H9 (cell line): ENCODE measurements around the gene RERE. TPM values are rescaled to one million over a fixed set of nuclear protein-coding genes. Genes with fewer than 3 reads are reported as not detected.

Experiments
- DNase-seq: peaks from one replicate; pipeline ENCODE4 v3.0.0-alpha.2; 2017
- H2AFZ ChIP-seq: one replicate; pipeline ENCODE4 v1.6.1; 2013; ENCODE audit warnings: mild to moderate bottlenecking, low read length, control low read depth, moderate library complexity
- H2AK5ac ChIP-seq: 2 replicates; pipeline ENCODE4 v1.6.1; 2013; ENCODE audit warnings: low read length, control low read depth, mixed read lengths; ENCODE audit not compliant: insufficient read length
- H2BK120ac ChIP-seq: one replicate; pipeline ENCODE4 v1.6.1; 2013; ENCODE audit warnings: low read depth, mild to moderate bottlenecking, low read length, control low read depth, inconsistent platforms; ENCODE audit not compliant: poor library complexity, severe bottlenecking
- H2BK12ac ChIP-seq: 2 replicates; pipeline ENCODE4 v1.6.1; 2013; ENCODE audit warnings: low read length, control low read depth, mixed read lengths, low read depth; ENCODE audit not compliant: insufficient read length
- H2BK15ac ChIP-seq: 2 replicates; pipeline ENCODE4 v1.6.1; 2013; ENCODE audit warnings: low read depth, low read length, control low read depth
- H2BK20ac ChIP-seq: one replicate; pipeline ENCODE4 v1.6.1; 2013; ENCODE audit warnings: low read depth, mild to moderate bottlenecking, low read length, control low read depth, inconsistent platforms; ENCODE audit not compliant: poor library complexity, severe bottlenecking
- H2BK5ac ChIP-seq: 2 replicates; pipeline ENCODE4 v1.6.1; 2013; ENCODE audit warnings: low read length, control low read depth, mixed read lengths; ENCODE audit not compliant: insufficient read length
- H3K14ac ChIP-seq: 2 replicates; pipeline ENCODE4 v1.6.1; 2013; ENCODE audit warnings: low read length, control low read depth; ENCODE audit not compliant: insufficient read depth
- H3K18ac ChIP-seq: 2 replicates; pipeline ENCODE4 v1.6.1; 2013; ENCODE audit warnings: low read depth, mild to moderate bottlenecking, mixed read lengths, low read length, control low read depth; ENCODE audit not compliant: insufficient read length
- H3K23ac ChIP-seq: 2 replicates; pipeline ENCODE4 v1.6.1; 2013; ENCODE audit warnings: low read length, control low read depth, mixed read lengths, low read depth; ENCODE audit not compliant: insufficient read length
- H3K23me2 ChIP-seq: 2 replicates; pipeline ENCODE4 v1.6.1; 2013; ENCODE audit warnings: low read depth, mild to moderate bottlenecking, mixed read lengths, low read length, control low read depth; ENCODE audit not compliant: insufficient read length, poor library complexity, severe bottlenecking
- H3K27ac ChIP-seq: 2 replicates; pipeline ENCODE4 v1.5.1; 2013; ENCODE audit warnings: low read length, control low read depth, mixed read lengths, low read depth; ENCODE audit not compliant: insufficient read length
- H3K27me3 ChIP-seq: 2 replicates; pipeline ENCODE4 v1.6.1; 2013; ENCODE audit warnings: low read length, control low read depth, inconsistent platforms; ENCODE audit not compliant: insufficient read depth
- H3K4ac ChIP-seq: 2 replicates; pipeline ENCODE4 v1.6.1; 2013; ENCODE audit warnings: low read depth, mild to moderate bottlenecking, control low read depth, inconsistent platforms, low read length, moderate library complexity
- H3K4me1 ChIP-seq: 2 replicates; pipeline ENCODE4 v1.6.1; 2013; ENCODE audit warnings: low read length, control low read depth, inconsistent platforms; ENCODE audit not compliant: insufficient read depth
- H3K4me2 ChIP-seq: 2 replicates; pipeline ENCODE4 v1.6.1; 2013; ENCODE audit warnings: low read length, control low read depth, mixed read lengths; ENCODE audit not compliant: insufficient read length, insufficient read depth
- H3K56ac ChIP-seq: 2 replicates; pipeline ENCODE4 v1.6.1; 2013; ENCODE audit warnings: low read depth, mild to moderate bottlenecking, mixed read lengths, low read length, control low read depth; ENCODE audit not compliant: insufficient read length
- H3K79me1 ChIP-seq: 2 replicates; pipeline ENCODE4 v1.6.1; 2013; ENCODE audit warnings: low read depth, mild to moderate bottlenecking, moderate library complexity, low read length, control low read depth, inconsistent platforms; ENCODE audit not compliant: insufficient read depth, poor library complexity, severe bottlenecking
- H3K79me2 ChIP-seq: 2 replicates; pipeline ENCODE4 v1.6.1; 2013; ENCODE audit warnings: low read length, control low read depth, inconsistent platforms; ENCODE audit not compliant: insufficient read depth
- H3K9ac ChIP-seq: 2 replicates; pipeline ENCODE4 v1.6.1; 2013; ENCODE audit warnings: low read length, control low read depth, mixed read lengths; ENCODE audit not compliant: insufficient read length; ENCODE audit errors: extremely low read depth
- H3K9me3 ChIP-seq: one replicate; pipeline ENCODE4 v1.6.1; 2013; ENCODE audit warnings: low read depth, low read length, inconsistent platforms; ENCODE audit not compliant: control insufficient read depth
- H3T11ph ChIP-seq: one replicate; pipeline ENCODE4 v1.6.1; 2013; ENCODE audit warnings: mild to moderate bottlenecking, low read length, control low read depth, inconsistent platforms
- H4K20me1 ChIP-seq: one replicate; pipeline ENCODE4 v1.6.1; 2013; ENCODE audit not compliant: control insufficient read depth, insufficient read length, insufficient read depth
- H4K5ac ChIP-seq: 2 replicates; pipeline ENCODE4 v1.6.1; 2013; ENCODE audit warnings: low read depth, mild to moderate bottlenecking, mixed read lengths, low read length, control low read depth; ENCODE audit not compliant: insufficient read length
- H4K8ac ChIP-seq: replicated peaks from 2 replicates; pipeline ENCODE4 v1.6.1; 2013; ENCODE audit warnings: low read length, control low read depth, mixed read lengths, low read depth; ENCODE audit not compliant: insufficient read length
- H4K91ac ChIP-seq: 2 replicates; pipeline ENCODE4 v1.6.1; 2013; ENCODE audit warnings: low read depth, mild to moderate bottlenecking, moderate library complexity, mixed read lengths, low read length, control low read depth; ENCODE audit not compliant: insufficient read length
- H3K27ac Mint-ChIP-seq, 3 experiments: 2 replicates in 2 of 3; 3 replicates in 1 of 3; pipeline ENCODE4 v1.8.0; 2020 to 2021; ENCODE audit warnings: mixed read lengths in 3 of 3, mild to moderate bottlenecking in 1 of 3, moderate library complexity in 1 of 3
- H3K27me3 Mint-ChIP-seq: 2 replicates; pipeline ENCODE4 v1.8.0; 2021; ENCODE audit warnings: low read depth, mild to moderate bottlenecking, moderate library complexity, mixed read lengths
- H3K36me3 Mint-ChIP-seq, 3 experiments: 2 replicates in 2 of 3; 3 replicates in 1 of 3; pipeline ENCODE4 v1.8.0; 2020 to 2021; ENCODE audit warnings: low read depth in 3 of 3, mixed read lengths in 3 of 3; ENCODE audit not compliant: insufficient read depth in 1 of 3
- H3K4me1 Mint-ChIP-seq, 2 experiments: 2 replicates each; pipeline ENCODE4 v1.8.0; 2020; ENCODE audit warnings: mixed read lengths in 2 of 2
- H3K4me3 Mint-ChIP-seq, 2 experiments: 2 replicates in 1 of 2; 3 replicates in 1 of 2; pipeline ENCODE4 v1.8.0; 2020 to 2021; ENCODE audit warnings: mild to moderate bottlenecking in 2 of 2, mixed read lengths in 2 of 2, moderate library complexity in 1 of 2
- H3K9me3 Mint-ChIP-seq, 2 experiments: 2 replicates in 1 of 2; 3 replicates in 1 of 2; pipeline ENCODE4 v1.8.0; 2020; ENCODE audit warnings: mild to moderate bottlenecking in 2 of 2, mixed read lengths in 2 of 2, moderate library complexity in 1 of 2
- CTCF ChIP-seq: fragments of 200-600 bp; sonication (generic); conservative IDR thresholded peaks from 3 replicates; pipeline ENCODE4 v1.8.0; 2021; ENCODE audit warnings: antibody characterized with exemption, mild to moderate bottlenecking
- WGBS: extraction: QIAGEN DNeasy Blood & Tissue Kit; methylation state at CpG from one replicate; pipeline ENCODE4 v1.1.7; 2013; ENCODE audit warnings: missing lambda C conversion rate, low lambda C conversion rate, mixed read lengths; ENCODE audit not compliant: insufficient read length; ENCODE audit errors: extremely low coverage; 5-methylcytosine and 5-hydroxymethylcytosine counted together
- total RNA-seq: library from RNA; stranded (reverse); gene quantifications from 2 replicates; pipeline ENCODE4 v1.2.1, GENCODE V29; 2021

RERE gene
- total RNA-seq, 1 experiment from 2014 or later: 103 TPM

GRCh38 chr1:8856689-8857412 is 39.4 kb upstream of the RERE start:
- H3K23me2 ChIP-seq: no peaks in the 10 kb centered on the region
- Mint-ChIP-seq H3K9me3 (no peaks in the 10 kb centered on the region), H3K27me3 (no peaks in the 10 kb centered on the region; the same call in 1 of the 2 replicates), H3K27ac (peak overlapping the region in 2 of 3 experiments; percentile 59 to 75; a peak in 3 of 7 replicates), H3K4me1 (peaks cover 14 to 25% of the 10 kb centered on the region in 2 experiments), H3K36me3 (peaks cover 28 to 51% (median 42%) of the 10 kb centered on the region in 3 experiments), H3K4me3 (no peak overlapping the region)
- no peak overlapping the region for H3K56ac ChIP-seq
- no peak overlapping the region for H2AFZ ChIP-seq
- no peaks in the 10 kb centered on the region for H4K20me1 ChIP-seq
- no peaks in the 10 kb centered on the region for H3K27me3 ChIP-seq
- no peaks in the 10 kb centered on the region for H3K9me3 ChIP-seq
- H3K27ac ChIP-seq: no peak overlapping the region
- H3K4me1 ChIP-seq: no peaks in the 10 kb centered on the region; the same call in 1 of the 2 replicates
- H3K4ac ChIP-seq: no peak overlapping the region
- H2BK12ac ChIP-seq: no peak overlapping the region
- no peak overlapping the region for H3K4me2 ChIP-seq
- no peak overlapping the region for H3K9ac ChIP-seq
- no peak overlapping the region for H3K18ac ChIP-seq
- no peak overlapping the region for H2BK120ac ChIP-seq
- no peak overlapping the region for H4K91ac ChIP-seq
- H3T11ph ChIP-seq: no peak overlapping the region
- H2BK15ac ChIP-seq: no peak overlapping the region
- no peak overlapping the region for H2BK20ac ChIP-seq
- H3K14ac ChIP-seq: no peak overlapping the region
- H2AK5ac ChIP-seq: no peak overlapping the region
- H4K8ac ChIP-seq: no peak overlapping the region
- H3K23ac ChIP-seq: no peak overlapping the region
- DNase-seq: no peak
- TF ChIP-seq CTCF: no peak
- no peak overlapping the region for H4K5ac ChIP-seq
- H2BK5ac ChIP-seq: no peak overlapping the region
- no peaks in the 10 kb centered on the region for H3K79me1 ChIP-seq
- H3K79me2 ChIP-seq: no peaks in the 10 kb centered on the region
- no CpG with 5 or more reads among the region's 14 CpGs for WGBS
